HepG2 (cell line): Measurements from ENCODE around the gene ARHGEF40. TPM values are rescaled to one million over a fixed set of nuclear protein-coding genes. Genes with fewer than 3 reads are reported as not detected.
A peak's percentile ranks its signal among the peaks of the same experiment; 100 is the strongest.

Experiments
- ELF3 ChIP-seq: IDR thresholded peaks from 2 replicates; pipeline ENCODE4 v1.6.1; 2016; ENCODE audit warnings: missing genetic modification reagents, missing compliant biosample characterization
- ETS1 ChIP-seq: sonication (generic); formaldehyde crosslinking; IDR thresholded peaks from 2 replicates; pipeline ENCODE4 v1.4.0; 2020; ENCODE audit warnings: missing genetic modification reagents
- ISL2 ChIP-seq: sonication (generic); formaldehyde crosslinking; IDR thresholded peaks from 2 replicates; pipeline ENCODE4 v1.5.0; 2020; ENCODE audit warnings: missing genetic modification reagents
- MNT ChIP-seq: fragments of 450-650 bp; IDR thresholded peaks from 2 replicates; pipeline ENCODE4 v1.6.1; 2016
- PAX8 ChIP-seq: sonication (generic); formaldehyde crosslinking; IDR thresholded peaks from 2 replicates; pipeline ENCODE4 v1.8.0; 2022; ENCODE audit warnings: mild to moderate bottlenecking, missing genetic modification reagents, borderline replicate concordance
- PHB2 ChIP-seq: fragments of 450-650 bp; IDR thresholded peaks from 2 replicates; pipeline ENCODE4 v1.6.1; 2018; ENCODE audit not compliant: partially characterized antibody
- PHF21A ChIP-seq: sonication (generic); formaldehyde crosslinking; IDR thresholded peaks from 2 replicates; pipeline ENCODE4 v1.5.0; 2020; ENCODE audit warnings: mild to moderate bottlenecking, missing genetic modification reagents
- PREB ChIP-seq: sonication (generic); formaldehyde crosslinking; IDR thresholded peaks from 2 replicates; pipeline ENCODE4 v1.4.0; 2020; ENCODE audit warnings: missing genetic modification reagents
- RFX1 ChIP-seq: fragments of 450-650 bp; IDR thresholded peaks from 2 replicates; pipeline ENCODE4 v1.6.1; 2017
- RFXAP ChIP-seq: sonication (generic); formaldehyde crosslinking; IDR thresholded peaks from 2 replicates; pipeline ENCODE4 v1.4.0; 2020; ENCODE audit warnings: missing genetic modification reagents, borderline replicate concordance
- SOX6 ChIP-seq, 2 experiments: fragments of 450-650 bp in 1 of 2; sonication (generic) in 1 of 2; formaldehyde crosslinking in 1 of 2; IDR thresholded peaks; 2 replicates each; pipeline versions ENCODE4 v1.4.0 to v1.6.1; 2017 to 2020; ENCODE audit warnings: antibody characterized with exemption in 1 of 2, mild to moderate bottlenecking in 1 of 2, missing genetic modification reagents in 1 of 2
- SP5 ChIP-seq: IDR thresholded peaks from 2 replicates; pipeline ENCODE4 v1.6.1; 2016; ENCODE audit warnings: low read depth, borderline replicate concordance
- TCF7 ChIP-seq: sonication (generic); IDR thresholded peaks from 2 replicates; pipeline ENCODE4 v1.6.1; 2016; ENCODE audit warnings: antibody characterized with exemption, low read depth
- TEF ChIP-seq: sonication (generic); formaldehyde crosslinking; IDR thresholded peaks from 2 replicates; pipeline ENCODE4 v1.5.0; 2020; ENCODE audit warnings: missing genetic modification reagents
- YY1 ChIP-seq: IDR thresholded peaks from 2 replicates; pipeline ENCODE4 v1.6.1; 2011; ENCODE audit warnings: low read length, low read depth, moderate library complexity, mild to moderate bottlenecking; ENCODE audit not compliant: insufficient read depth, insufficient replicate concordance
- ZBTB39 ChIP-seq: sonication (generic); formaldehyde crosslinking; IDR thresholded peaks from 2 replicates; pipeline ENCODE4 v1.5.0; 2020; ENCODE audit warnings: missing genetic modification reagents
- ZFP41 ChIP-seq: sonication (generic); formaldehyde crosslinking; IDR thresholded peaks from 2 replicates; pipeline ENCODE4 v1.4.0; 2020; ENCODE audit warnings: mild to moderate bottlenecking, missing genetic modification reagents, borderline replicate concordance
- ZMYM3 ChIP-seq: sonication (generic); formaldehyde crosslinking; IDR thresholded peaks from 2 replicates; pipeline ENCODE4 v1.5.1; 2020; ENCODE audit warnings: mild to moderate bottlenecking, missing genetic modification reagents
- ZNF121 ChIP-seq: sonication (generic); formaldehyde crosslinking; IDR thresholded peaks from 2 replicates; pipeline ENCODE4 v1.5.0; 2020; ENCODE audit warnings: mild to moderate bottlenecking, missing genetic modification reagents
- ZNF124 ChIP-seq: sonication (generic); formaldehyde crosslinking; IDR thresholded peaks from 2 replicates; pipeline ENCODE4 v1.4.0; 2020; ENCODE audit warnings: missing genetic modification reagents
- ZNF274 ChIP-seq: sonication (generic); formaldehyde crosslinking; IDR thresholded peaks from 2 replicates; pipeline ENCODE4 v1.5.1; 2020; ENCODE audit warnings: mild to moderate bottlenecking, missing genetic modification reagents
- ZNF326 ChIP-seq: sonication (generic); formaldehyde crosslinking; IDR thresholded peaks from 2 replicates; pipeline ENCODE4 v1.4.0; 2020; ENCODE audit warnings: missing genetic modification reagents, borderline replicate concordance
- ZNF451 ChIP-seq: sonication (generic); formaldehyde crosslinking; IDR thresholded peaks from 2 replicates; pipeline ENCODE4 v1.5.0; 2020; ENCODE audit warnings: mild to moderate bottlenecking, missing genetic modification reagents
- ZNF558 ChIP-seq: sonication (generic); formaldehyde crosslinking; IDR thresholded peaks from 2 replicates; pipeline ENCODE4 v1.9.0; 2022; ENCODE audit warnings: mild to moderate bottlenecking, missing genetic modification reagents, borderline replicate concordance
- ZNF7 ChIP-seq: IDR thresholded peaks from 2 replicates; pipeline ENCODE4 v1.6.1; 2016; ENCODE audit warnings: missing biosample characterization, missing genetic modification reagents
- ZNF766 ChIP-seq: sonication (generic); formaldehyde crosslinking; IDR thresholded peaks from 2 replicates; pipeline ENCODE4 v1.5.0; 2020; ENCODE audit warnings: missing genetic modification reagents, borderline replicate concordance
- ZNF878 ChIP-seq: sonication (generic); formaldehyde crosslinking; IDR thresholded peaks from 2 replicates; pipeline ENCODE4 v1.8.1; 2023; ENCODE audit warnings: mild to moderate bottlenecking, missing genetic modification reagents, moderate library complexity
- polyA plus RNA-seq, 8 experiments: library from polyadenylated mRNA; depleted of rRNA in 3 of 8; stranded (reverse) in 7 of 8; unstranded in 1 of 8; fragments of >200 nt; fragmentation: Illumina TruSeq in 4 of 8; extraction: Trizol in 4 of 8; gene quantifications; 2 replicates each; pipeline versions ENCODE4 v1.2.1 to v1.2.3, GENCODE V29; 2011 to 2016; ENCODE audit warnings: low read depth in 4 of 8, missing spikeins in 1 of 8, mixed read lengths in 1 of 8; ENCODE audit not compliant: insufficient read depth in 1 of 8
- total RNA-seq, 5 experiments: library from RNA; depleted of rRNA; stranded (reverse); fragments of >200 nt; fragmentation: Illumina TruSeq; extraction: Trizol; gene quantifications; 2 replicates each; pipeline ENCODE4 v1.2.3, GENCODE V29; 2016; ENCODE audit warnings: low read depth in 1 of 5

Gene ARHGEF40
- total and polyA plus RNA-seq, 2 of the 13 experiments (the other 11 are each of a cell fraction or from before 2014, with no cell fraction given): 28.1 to 78.1 TPM

- TF ChIP-seq ETS1 (CRISPR knock-in tag): no peak
- no peak for TF ChIP-seq SP5 (CRISPR knock-in tag)
- no peak for TF ChIP-seq SOX6 (IDR thresholded peaks at IDR 0.05)
- TF ChIP-seq SOX6 (CRISPR knock-in tag; IDR thresholded peaks at IDR 0.05): no peak
- no peak; the same call in 1 of the 2 replicates for TF ChIP-seq ZNF121 (CRISPR knock-in tag)
- TF ChIP-seq ISL2 (CRISPR knock-in tag): no peak
- TF ChIP-seq ZNF451: no peak
- TF ChIP-seq RFXAP: no peak
- TF ChIP-seq ZNF326: no peak
- 0 out of 2 replicates have a peak, but pooled peaks have one; percentile 25 for TF ChIP-seq ZNF766 (CRISPR knock-in tag)
- TF ChIP-seq TCF7: no peak
- TF ChIP-seq MNT: no peak
- TF ChIP-seq ZNF878 (CRISPR knock-in tag): no peak
- no peak for TF ChIP-seq PAX8
- no peak for TF ChIP-seq ZNF558 (CRISPR knock-in tag)
- TF ChIP-seq PREB (CRISPR knock-in tag): no peak
- no peak for TF ChIP-seq ZNF124 (CRISPR knock-in tag)
- no peak for TF ChIP-seq ZNF7 (CRISPR knock-in tag)
- TF ChIP-seq YY1: no peak
- TF ChIP-seq TEF (CRISPR knock-in tag): no peak
- TF ChIP-seq ZNF274 (CRISPR knock-in tag): no peak; the same call in 1 of the 2 replicates
- no peak for TF ChIP-seq RFX1
- TF ChIP-seq PHF21A: no peak
- TF ChIP-seq ZBTB39 (CRISPR knock-in tag): no peak
- no peak for TF ChIP-seq ELF3
- no peak for TF ChIP-seq ZMYM3 (CRISPR knock-in tag)
- no peak for TF ChIP-seq ZFP41
- no peak for TF ChIP-seq PHB2
Measured at GRCh38 chr14:21070083-21070609, at the start of gene ARHGEF40 (continued).
